ENCODE measurements around the gene ZFP36L1. TPM values are rescaled to one million over a fixed set of nuclear protein-coding genes. Genes with fewer than 3 reads are reported as not detected.

The ZFP36L1 gene
- total RNA-seq, 2 donors from 2014 or later = 99.4 to 99.6 TPM

DNA sequence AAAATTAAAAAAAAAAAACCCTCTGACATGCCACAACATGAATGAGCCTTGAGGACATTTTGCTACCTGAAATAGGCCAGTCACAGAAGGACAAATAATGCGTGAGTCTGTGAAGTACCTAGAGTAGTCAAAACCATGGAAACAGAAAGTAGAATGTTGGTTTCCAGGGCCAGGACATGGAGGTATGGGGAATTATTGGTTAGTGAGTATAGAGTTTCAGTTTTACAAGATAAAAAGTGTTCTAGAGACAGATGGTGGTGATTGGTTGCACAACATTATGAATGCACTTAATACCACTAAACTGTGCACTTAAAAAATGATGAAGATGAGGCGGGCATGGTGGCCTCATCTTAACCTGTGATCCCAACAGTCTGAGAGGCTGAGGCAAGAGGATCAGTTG, 47.6 kb upstream of the ZFP36L1 start:
- Histone ChIP-seq H3K9ac (ENCODE audit: extremely low read depth, low read length, poor library complexity, severe bottlenecking) (no peak overlapping the region), H3K36me3 (ENCODE audit: control insufficient read depth, insufficient read depth, low read length) (no peaks in the 10 kb centered on the region), H3K9me3 (ENCODE audit: control insufficient read depth, low read length) (peaks cover 28% of the 10 kb centered on the region), H3K27me3 (ENCODE audit: control insufficient read depth, insufficient read depth, low read length, poor library complexity, severe bottlenecking) (no peaks in the 10 kb centered on the region), H3K4me1 (ENCODE audit: control insufficient read depth, insufficient read depth, low read length) (no peaks in the 10 kb centered on the region), H3K4me3 (ENCODE audit: low read length) (no peak overlapping the region), H3K27ac (ENCODE audit: low read depth, low read length) (no peak overlapping the region)
- Mint-ChIP-seq H3K4me3 (no peak overlapping the region), H3K4me1 (peaks cover 4% of the 10 kb centered on the region), H3K36me3 (ENCODE audit: low read depth) (no peaks in the 10 kb centered on the region), H3K27ac (no peak overlapping the region), H3K9me3 (peaks cover 27% of the 10 kb centered on the region), H3K27me3 (ENCODE audit: insufficient read depth) (peaks cover 10% of the 10 kb centered on the region)
- TF ChIP-seq, protein P1, sequence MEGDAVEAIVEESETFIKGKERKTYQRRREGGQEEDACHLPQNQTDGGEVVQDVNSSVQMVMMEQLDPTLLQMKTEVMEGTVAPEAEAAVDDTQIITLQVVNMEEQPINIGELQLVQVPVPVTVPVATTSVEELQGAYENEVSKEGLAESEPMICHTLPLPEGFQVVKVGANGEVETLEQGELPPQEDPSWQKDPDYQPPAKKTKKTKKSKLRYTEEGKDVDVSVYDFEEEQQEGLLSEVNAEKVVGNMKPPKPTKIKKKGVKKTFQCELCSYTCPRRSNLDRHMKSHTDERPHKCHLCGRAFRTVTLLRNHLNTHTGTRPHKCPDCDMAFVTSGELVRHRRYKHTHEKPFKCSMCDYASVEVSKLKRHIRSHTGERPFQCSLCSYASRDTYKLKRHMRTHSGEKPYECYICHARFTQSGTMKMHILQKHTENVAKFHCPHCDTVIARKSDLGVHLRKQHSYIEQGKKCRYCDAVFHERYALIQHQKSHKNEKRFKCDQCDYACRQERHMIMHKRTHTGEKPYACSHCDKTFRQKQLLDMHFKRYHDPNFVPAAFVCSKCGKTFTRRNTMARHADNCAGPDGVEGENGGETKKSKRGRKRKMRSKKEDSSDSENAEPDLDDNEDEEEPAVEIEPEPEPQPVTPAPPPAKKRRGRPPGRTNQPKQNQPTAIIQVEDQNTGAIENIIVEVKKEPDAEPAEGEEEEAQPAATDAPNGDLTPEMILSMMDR (conservative IDR thresholded peaks at IDR 0.05) = no peak
- WGBS, 2 experiments (ENCODE audit: insufficient coverage in 1 of 2, insufficient read length in 1 of 2) = 96 to 100% methylated on average over 2 of the region's 2 CpGs
- no peak for DNase-seq

DNA sequence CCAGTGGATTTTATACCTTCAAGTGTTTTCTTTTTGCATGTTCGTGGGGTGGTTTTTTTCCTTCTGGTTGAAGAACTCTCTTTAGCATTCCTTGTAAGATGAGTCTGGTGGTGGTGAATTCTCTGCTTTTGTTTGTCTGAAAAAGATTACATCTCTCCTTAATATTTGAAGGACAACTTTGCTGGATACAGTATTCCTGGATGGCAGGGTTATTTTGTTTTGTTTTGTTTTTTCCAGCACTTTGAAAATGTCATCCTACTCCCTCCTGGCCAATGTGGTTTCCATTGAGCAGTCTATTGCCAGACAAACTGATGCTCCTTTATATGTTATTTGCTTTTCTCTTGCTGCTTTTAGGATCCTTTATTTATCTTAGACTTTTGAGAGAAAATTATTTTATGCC, 43.2 kb upstream of the ZFP36L1 start:
- no peak overlapping the region for H3K9ac ChIP-seq (ENCODE audit: extremely low read depth, low read length, poor library complexity, severe bottlenecking)

DNA sequence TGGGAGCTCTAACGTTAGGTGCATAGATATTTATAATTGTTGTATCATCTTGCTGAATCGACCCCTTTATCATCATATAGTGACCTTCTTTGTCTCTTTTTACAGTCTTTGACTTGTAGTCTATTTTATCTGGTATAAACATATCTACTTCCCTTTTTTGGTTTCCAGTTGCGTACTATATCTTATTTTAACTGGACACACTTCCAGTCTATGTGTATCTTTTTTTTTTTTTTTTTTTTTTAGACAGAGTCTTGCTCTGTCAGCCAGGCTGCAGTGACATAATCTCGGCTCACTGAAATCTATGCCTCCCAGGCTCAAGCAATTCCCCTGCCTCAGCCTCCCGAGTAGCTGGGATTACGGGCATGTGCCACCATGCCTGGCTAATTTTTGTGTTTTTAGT, 41.9 kb upstream of the ZFP36L1 start:
- DNase-seq = no peak
- Histone ChIP-seq H3K27ac (ENCODE audit: low read depth, low read length) (no peak overlapping the region), H3K4me3 (ENCODE audit: low read length) (no peak overlapping the region), H3K4me1 (ENCODE audit: control insufficient read depth, insufficient read depth, low read length) (no peaks in the 10 kb centered on the region), H3K9me3 (ENCODE audit: control insufficient read depth, low read length) (peaks cover 27% of the 10 kb centered on the region), H3K9ac (ENCODE audit: extremely low read depth, low read length, poor library complexity, severe bottlenecking) (no peak overlapping the region), H3K27me3 (ENCODE audit: control insufficient read depth, insufficient read depth, low read length, poor library complexity, severe bottlenecking) (no peaks in the 10 kb centered on the region), H3K36me3 (ENCODE audit: control insufficient read depth, insufficient read depth, low read length) (no peaks in the 10 kb centered on the region)
- TF ChIP-seq, protein P1 (conservative IDR thresholded peaks at IDR 0.05) = no peak
- Mint-ChIP-seq H3K4me1 (no peaks in the 10 kb centered on the region), H3K27me3 (ENCODE audit: insufficient read depth) (peaks cover 5% of the 10 kb centered on the region), H3K9me3 (peaks cover 34% of the 10 kb centered on the region), H3K4me3 (no peak overlapping the region), H3K27ac (no peak overlapping the region), H3K36me3 (ENCODE audit: low read depth) (no peaks in the 10 kb centered on the region)
- 78 to 90% methylated on average over 2 to 5 of the region's 6 CpGs for WGBS, 2 experiments (ENCODE audit: insufficient coverage in 1 of 2, insufficient read length in 1 of 2)

More for the DNA sequence above, 43.2 kb upstream of the ZFP36L1 start:
- H3K27me3 ChIP-seq (ENCODE audit: control insufficient read depth, insufficient read depth, low read length, poor library complexity, severe bottlenecking) = no peaks in the 10 kb centered on the region
- Mint-ChIP-seq H3K9me3 (peaks cover 32% of the 10 kb centered on the region), H3K36me3 (ENCODE audit: low read depth) (no peaks in the 10 kb centered on the region), H3K4me1 (no peaks in the 10 kb centered on the region), H3K27me3 (ENCODE audit: insufficient read depth) (peaks cover 4% of the 10 kb centered on the region), H3K27ac (no peak overlapping the region), H3K4me3 (no peak overlapping the region)
- H3K4me1 ChIP-seq (ENCODE audit: control insufficient read depth, insufficient read depth, low read length) = no peaks in the 10 kb centered on the region
- no peak for DNase-seq
- H3K4me3 ChIP-seq (ENCODE audit: low read length) = no peak overlapping the region
- peaks cover 27% of the 10 kb centered on the region for H3K9me3 ChIP-seq (ENCODE audit: control insufficient read depth, low read length)
- WGBS, 2 experiments (ENCODE audit: insufficient coverage in 1 of 2, insufficient read length in 1 of 2) = 30% methylated on average over 1 of the region's 1 CpG; no CpG with 5 or more reads in 1 of the 2 experiments
- TF ChIP-seq, protein P1 (conservative IDR thresholded peaks at IDR 0.05) = no peak
- no peaks in the 10 kb centered on the region for H3K36me3 ChIP-seq (ENCODE audit: control insufficient read depth, insufficient read depth, low read length)
- no peak overlapping the region for H3K27ac ChIP-seq (ENCODE audit: low read depth, low read length)
